HG03064 (cell line): ENCODE data around the gene SLC9A9.

Source experiments
- ATAC-seq: cut with Tn5 transposase; IDR thresholded peaks from one replicate; pipeline ENCODE4 v1.9.1; 2021; ENCODE audit warnings: low read depth; ENCODE audit not compliant: unreplicated experiment

SLC9A9 gene

DNA sequence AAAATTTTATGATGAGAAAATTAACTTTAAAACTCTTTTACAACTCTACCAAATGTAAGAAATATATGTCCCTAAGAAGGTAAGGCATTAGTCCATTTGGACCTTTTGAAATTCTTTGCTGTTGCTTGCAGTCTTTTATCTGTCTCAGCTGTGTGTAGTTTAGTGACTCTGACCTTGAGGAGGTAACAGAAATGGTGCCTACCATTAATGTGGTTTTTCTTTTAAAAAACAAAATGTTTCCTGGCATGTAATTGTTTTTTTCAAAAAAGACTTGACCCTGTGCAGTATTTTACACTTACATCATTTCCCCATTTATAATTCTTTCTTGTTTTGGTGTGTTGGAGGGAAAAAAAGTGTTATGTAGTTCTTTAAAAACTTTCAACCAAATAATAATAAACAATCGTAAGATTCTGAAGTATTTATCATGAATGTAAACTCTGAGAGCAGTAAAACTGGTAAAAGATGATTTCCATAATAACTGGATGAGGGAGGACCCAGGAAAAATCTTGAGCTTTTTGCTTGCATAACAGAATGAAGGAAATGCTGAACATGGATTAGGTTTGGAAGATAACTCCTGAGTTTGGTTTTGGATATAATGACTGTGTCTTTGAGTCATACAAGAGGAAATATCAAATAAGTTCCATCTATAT is 503.6 kb downstream of the SLC9A9 start:
- ATAC-seq, result no peak

DNA sequence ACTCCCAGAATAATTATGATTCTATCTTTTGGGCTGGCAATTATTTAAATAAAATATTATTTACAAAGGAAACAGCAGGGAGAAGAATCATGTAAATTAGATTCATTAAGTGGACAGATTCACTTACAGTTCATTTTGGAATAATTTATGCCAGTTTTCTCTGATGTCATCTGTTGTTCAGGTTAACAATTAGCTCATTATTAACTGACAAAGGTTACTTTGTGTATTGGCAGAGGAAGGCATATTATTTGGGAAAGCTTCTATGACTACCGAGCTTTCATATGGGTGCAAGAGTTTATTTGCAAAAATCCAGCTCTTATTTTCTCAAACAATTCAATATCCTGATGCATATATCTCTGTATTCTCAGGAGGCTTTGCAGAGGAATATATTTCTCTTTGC is 504.3 kb downstream of the SLC9A9 start:
- no peak for ATAC-seq

DNA sequence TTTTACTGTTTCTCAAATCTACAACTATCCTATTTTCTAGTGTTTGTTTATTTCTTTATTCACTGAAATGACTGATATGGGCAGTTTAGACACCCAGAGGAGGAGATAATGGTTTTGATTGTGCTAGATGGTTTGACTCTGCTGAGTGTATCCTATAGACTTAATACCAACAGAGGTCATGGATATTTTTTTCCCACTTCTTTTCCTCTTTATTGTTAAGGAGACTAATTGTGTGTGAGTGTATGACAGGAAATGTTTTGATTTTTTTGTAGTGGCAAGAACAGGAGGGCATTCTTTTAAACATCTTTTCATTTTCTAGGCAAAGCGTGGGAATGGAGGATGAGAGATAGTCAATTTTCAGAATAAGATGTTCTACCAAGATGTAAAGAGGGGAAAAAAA is 505.2 kb downstream of the SLC9A9 start:
- ATAC-seq, result no peak

- ATAC-seq, result no peak
Observed at GRCh38 chr3:143339451-143339850, 508.8 kb downstream of the SLC9A9 start.

- no peak for ATAC-seq
Observed at GRCh38 chr3:143337387-143337786, 510.9 kb downstream of the SLC9A9 start.

- no peak for ATAC-seq
Observed at GRCh38 chr3:143334231-143334630, 514.0 kb downstream of the SLC9A9 start.

DNA sequence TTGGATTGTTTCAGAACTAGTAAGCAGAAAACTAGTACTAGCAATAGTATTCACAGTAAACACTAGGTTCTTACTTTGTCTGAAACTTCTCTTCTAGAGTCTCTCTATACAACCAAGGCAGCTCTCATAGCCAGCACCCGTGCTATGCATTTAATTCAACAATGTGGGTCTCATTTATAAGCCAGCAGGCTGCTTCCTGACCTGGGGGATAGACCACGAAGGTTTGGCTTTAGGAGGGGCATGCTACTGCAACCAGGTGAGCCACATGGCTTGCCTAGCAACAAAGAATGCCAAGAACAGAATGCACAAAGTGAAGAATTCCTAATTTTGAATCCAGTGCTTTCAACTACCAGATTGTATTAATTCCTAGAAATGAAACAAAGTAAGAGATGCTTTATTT is 514.9 kb downstream of the SLC9A9 start:
- ATAC-seq, result no peak

DNA sequence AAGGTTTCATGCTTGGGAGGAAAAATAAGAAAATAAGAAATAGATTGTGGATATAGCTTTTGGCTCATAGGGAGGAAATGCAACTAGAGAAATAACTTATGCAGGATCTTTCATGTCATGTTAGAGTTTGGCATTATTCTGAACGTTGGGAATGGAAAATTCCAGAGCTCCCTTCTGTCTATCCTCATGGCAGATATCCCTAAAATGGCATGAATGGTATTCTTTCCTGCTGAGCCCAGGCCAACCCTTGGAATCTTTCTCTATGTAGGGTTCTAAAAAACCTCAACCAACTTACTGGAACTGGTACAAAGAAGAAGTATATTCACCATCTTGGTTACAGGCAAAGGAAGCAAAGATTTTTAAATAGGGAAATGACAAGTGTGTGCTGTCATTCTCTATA is 516.2 kb downstream of the SLC9A9 start:
- no peak for ATAC-seq

- no peak for ATAC-seq
Observed at GRCh38 chr3:143331350-143331749, 516.9 kb downstream of the SLC9A9 start.

DNA sequence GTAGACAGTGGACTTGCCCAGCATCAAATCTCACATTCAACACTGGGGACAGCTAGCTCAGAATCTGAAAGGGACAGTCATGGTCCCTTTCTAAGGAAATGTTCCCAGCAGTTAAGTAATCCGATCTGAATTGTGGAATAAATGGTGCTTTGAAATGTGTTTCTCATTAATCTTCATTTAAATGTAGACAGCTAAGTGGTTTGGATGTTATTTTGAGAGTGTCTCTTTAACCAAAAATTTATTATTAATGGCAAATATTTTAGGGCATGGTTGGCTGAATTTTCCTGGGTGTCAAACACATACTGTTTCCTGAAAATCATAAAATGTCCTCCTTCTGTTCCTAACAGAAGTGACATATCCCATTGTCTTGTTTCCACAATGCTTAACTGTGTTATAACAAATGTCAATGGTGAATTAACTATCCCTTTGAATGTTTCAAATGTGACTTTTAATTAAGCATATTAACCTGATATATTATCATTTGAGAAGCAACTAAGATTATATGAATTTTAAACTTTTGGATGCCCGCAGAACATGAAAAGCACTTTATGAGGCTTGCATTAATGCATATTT is 517.9 kb downstream of the SLC9A9 start:
- ATAC-seq, result no peak

DNA sequence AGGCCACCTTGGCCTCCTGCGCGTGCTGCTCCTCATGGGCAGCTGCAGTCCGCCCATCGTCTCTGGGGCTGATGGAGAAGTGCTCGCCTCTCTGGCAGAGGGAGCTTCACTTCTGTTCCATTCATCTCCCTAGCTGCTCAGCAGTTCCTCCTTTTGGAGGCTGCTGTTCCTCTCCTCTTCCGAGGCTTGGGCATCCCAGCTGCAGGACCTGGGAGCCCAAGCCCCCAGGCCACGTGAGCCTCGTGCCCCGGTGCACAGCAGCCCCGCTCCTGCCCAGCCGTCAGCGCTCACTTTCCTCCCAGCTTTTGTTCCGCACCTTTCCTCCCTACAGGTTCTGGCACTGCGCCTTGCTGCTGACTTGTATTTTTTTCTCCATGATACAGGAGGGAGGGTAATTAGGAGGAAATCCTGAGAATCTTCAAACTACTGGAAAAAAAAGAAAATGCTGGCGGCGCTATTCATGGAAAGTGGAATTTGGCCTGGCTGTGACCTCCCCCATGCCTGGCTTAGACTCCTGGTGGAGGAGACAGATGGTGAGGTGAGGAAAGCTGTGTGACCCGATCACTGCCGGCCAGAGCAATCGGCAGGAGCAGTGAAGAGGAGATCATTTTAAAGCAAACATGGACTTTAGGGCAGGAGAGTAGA is 518.6 kb downstream of the SLC9A9 start:
- no peak for ATAC-seq

GRCh38 chr3:143328451-143328850 is 519.8 kb downstream of the SLC9A9 start:
- ATAC-seq, result no peak

GRCh38 chr3:143326983-143327778 is 521.1 kb downstream of the SLC9A9 start:
- no peak for ATAC-seq

- ATAC-seq, result no peak
Observed at GRCh38 chr3:143321058-143321769, 527.1 kb downstream of the SLC9A9 start.

DNA sequence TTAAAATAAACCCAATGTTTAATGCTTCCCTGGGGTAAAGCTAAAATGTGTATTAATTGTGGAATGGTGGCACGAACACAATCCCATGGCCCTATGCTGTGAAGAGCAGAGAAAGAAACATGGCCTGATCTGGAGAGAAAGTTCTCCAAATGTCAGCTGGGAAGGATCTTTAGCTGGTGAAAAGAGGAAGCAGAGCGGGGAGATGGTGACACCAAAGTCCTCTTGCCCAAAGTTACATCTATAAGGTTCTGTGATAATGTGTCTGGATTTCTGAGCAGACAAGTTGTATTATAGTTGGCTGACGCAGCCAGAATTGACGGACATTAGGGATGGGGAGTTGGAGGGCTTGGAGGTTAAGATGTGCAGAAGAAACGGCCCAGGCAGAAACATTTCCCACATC is 532.5 kb downstream of the SLC9A9 start:
- ATAC-seq, result no peak

GRCh38 chr3:143314251-143315093 is 533.8 kb downstream of the SLC9A9 start:
- ATAC-seq, result no peak

GRCh38 chr3:143313893-143314188 is 534.4 kb downstream of the SLC9A9 start:
- no peak for ATAC-seq

GRCh38 chr3:143313025-143313892 is 535.0 kb downstream of the SLC9A9 start:
- ATAC-seq, result no peak

GRCh38 chr3:143311096-143311495 is 537.2 kb downstream of the SLC9A9 start:
- no peak for ATAC-seq
